Thyroid gland (tissue), 4 donors: Measurements from ENCODE around the gene SCN10A.

Experiments
- POLR2A ChIP-seq, 2 donors: fragments of 450-650 bp; IDR thresholded peaks; one replicate each; pipeline ENCODE4 v1.6.1; 2017; ENCODE audit warnings: antibody characterized with exemption in 2 of 2, mild to moderate bottlenecking in 2 of 2, moderate library complexity in 1 of 2
- TF ChIP-seq, protein P1 (sequence below), 6 experiments: fragments of 200-600 bp in 3 of 6; fragments of 450-650 bp in 3 of 6; sonication (generic) in 3 of 6; IDR thresholded peaks; one replicate each; pipeline ENCODE4 v1.5.1; 2016 to 2019; ENCODE audit warnings: antibody characterized with exemption in 6 of 6, mild to moderate bottlenecking in 2 of 6, inconsistent platforms in 1 of 6, moderate library complexity in 1 of 6

GRCh38 chr3:38805765-38806386 is 10.1 kb downstream of the SCN10A start:
- TF ChIP-seq, protein P1, sequence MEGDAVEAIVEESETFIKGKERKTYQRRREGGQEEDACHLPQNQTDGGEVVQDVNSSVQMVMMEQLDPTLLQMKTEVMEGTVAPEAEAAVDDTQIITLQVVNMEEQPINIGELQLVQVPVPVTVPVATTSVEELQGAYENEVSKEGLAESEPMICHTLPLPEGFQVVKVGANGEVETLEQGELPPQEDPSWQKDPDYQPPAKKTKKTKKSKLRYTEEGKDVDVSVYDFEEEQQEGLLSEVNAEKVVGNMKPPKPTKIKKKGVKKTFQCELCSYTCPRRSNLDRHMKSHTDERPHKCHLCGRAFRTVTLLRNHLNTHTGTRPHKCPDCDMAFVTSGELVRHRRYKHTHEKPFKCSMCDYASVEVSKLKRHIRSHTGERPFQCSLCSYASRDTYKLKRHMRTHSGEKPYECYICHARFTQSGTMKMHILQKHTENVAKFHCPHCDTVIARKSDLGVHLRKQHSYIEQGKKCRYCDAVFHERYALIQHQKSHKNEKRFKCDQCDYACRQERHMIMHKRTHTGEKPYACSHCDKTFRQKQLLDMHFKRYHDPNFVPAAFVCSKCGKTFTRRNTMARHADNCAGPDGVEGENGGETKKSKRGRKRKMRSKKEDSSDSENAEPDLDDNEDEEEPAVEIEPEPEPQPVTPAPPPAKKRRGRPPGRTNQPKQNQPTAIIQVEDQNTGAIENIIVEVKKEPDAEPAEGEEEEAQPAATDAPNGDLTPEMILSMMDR (IDR thresholded peaks at IDR 0.05), result no peak
- no peak for TF ChIP-seq POLR2A (IDR thresholded peaks at IDR 0.05)
